ENCODE results near the gene TRANK1. TPM values are rescaled to one million over a fixed set of nuclear protein-coding genes. Genes with fewer than 3 reads are reported as not detected.

TRANK1 gene
- total RNA-seq, 1 experiment from 2014 or later = 6.3 TPM

DNA sequence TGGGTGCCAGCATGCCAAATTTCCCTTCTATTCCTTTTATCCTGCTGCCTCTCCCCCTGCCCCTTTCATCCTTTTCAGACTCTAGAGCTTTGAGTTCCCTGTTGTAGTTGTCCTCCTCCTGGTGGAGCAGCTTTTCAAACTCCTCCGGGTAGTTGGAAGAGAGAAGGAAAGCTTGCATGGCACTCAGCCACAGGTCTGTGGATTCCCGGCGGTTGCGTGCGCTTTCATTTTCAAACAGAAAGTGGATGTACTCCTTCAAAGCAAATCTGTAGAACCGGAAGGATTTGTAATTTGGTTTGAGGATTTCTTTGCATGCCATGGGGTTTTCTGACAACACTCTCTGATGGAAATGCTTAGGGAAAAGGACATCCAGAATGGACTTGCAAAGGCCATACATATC is 112.4 kb downstream of the TRANK1 start:
- DNase-seq (ENCODE audit: low spot score) = no peak
- Histone ChIP-seq H3K36me3 (ENCODE audit: insufficient read depth, low read length, poor library complexity, severe bottlenecking) (no peaks in the 10 kb centered on the region), H3K27me3 (replicated peaks; ENCODE audit: insufficient read depth, low read depth, low read length, poor library complexity) (no peaks in the 10 kb centered on the region), H3K27ac (ENCODE audit: low read depth, low read length, poor library complexity, severe bottlenecking) (no peak overlapping the region), H3K4me1 (ENCODE audit: insufficient read depth, low read length, poor library complexity, severe bottlenecking) (no peaks in the 10 kb centered on the region), H3K9me3 (ENCODE audit: low read depth, low read length, poor library complexity, severe bottlenecking) (no peaks in the 10 kb centered on the region), H3K4me3 (ENCODE audit: low read depth, low read length, poor library complexity, severe bottlenecking) (no peak overlapping the region)
- ChIA-PET POLR2A (ENCODE audit: low non-redundant PET) (no interaction called here), CTCF (no interaction called here)
- BruUV-seq (replicated peaks) = no TSS peak
- TF ChIP-seq, protein P1, sequence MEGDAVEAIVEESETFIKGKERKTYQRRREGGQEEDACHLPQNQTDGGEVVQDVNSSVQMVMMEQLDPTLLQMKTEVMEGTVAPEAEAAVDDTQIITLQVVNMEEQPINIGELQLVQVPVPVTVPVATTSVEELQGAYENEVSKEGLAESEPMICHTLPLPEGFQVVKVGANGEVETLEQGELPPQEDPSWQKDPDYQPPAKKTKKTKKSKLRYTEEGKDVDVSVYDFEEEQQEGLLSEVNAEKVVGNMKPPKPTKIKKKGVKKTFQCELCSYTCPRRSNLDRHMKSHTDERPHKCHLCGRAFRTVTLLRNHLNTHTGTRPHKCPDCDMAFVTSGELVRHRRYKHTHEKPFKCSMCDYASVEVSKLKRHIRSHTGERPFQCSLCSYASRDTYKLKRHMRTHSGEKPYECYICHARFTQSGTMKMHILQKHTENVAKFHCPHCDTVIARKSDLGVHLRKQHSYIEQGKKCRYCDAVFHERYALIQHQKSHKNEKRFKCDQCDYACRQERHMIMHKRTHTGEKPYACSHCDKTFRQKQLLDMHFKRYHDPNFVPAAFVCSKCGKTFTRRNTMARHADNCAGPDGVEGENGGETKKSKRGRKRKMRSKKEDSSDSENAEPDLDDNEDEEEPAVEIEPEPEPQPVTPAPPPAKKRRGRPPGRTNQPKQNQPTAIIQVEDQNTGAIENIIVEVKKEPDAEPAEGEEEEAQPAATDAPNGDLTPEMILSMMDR (conservative IDR thresholded peaks at IDR 0.05; ENCODE audit: low read depth, low read length) = no peak
- no peak for TF ChIP-seq EZH2 (IDR thresholded peaks at IDR 0.05; ENCODE audit: borderline replicate concordance, low read depth, low read length, poor library complexity, severe bottlenecking)
- intact Hi-C loops (cut with micrococcal nuclease; ENCODE audit: unreplicated experiment) = no loop called here

DNA sequence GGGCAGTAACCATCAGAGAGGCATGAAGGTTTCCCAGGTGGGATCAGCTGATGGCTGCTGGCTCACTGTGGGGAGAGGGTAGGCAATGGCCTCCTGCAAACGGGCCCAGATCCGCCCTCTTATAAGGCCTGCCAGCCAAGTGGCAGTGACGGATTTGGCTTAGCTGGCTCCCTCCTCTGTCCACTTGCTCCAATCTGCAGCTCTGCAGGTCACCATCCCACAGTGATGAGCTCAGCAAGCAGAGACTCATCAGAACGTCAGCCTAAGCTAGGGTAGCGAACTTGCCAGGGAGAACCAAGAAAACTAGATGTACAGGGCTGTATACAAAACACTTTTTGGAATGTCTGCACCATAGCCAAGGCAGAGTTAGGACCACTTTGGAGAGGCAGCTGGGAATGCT is 117.7 kb downstream of the TRANK1 start:
- no peak for DNase-seq (ENCODE audit: low spot score)
- intact Hi-C loops (cut with micrococcal nuclease; ENCODE audit: unreplicated experiment) = no loop called here
- no peaks in the 10 kb centered on the region for H3K36me3 ChIP-seq (ENCODE audit: insufficient read depth, low read length, poor library complexity, severe bottlenecking)
- TF ChIP-seq EZH2 (IDR thresholded peaks at IDR 0.05; ENCODE audit: borderline replicate concordance, low read depth, low read length, poor library complexity, severe bottlenecking) = no peak
- TF ChIP-seq, protein P1 (conservative IDR thresholded peaks at IDR 0.05; ENCODE audit: low read depth, low read length) = no peak
- no peaks in the 10 kb centered on the region for H3K4me1 ChIP-seq (ENCODE audit: insufficient read depth, low read length, poor library complexity, severe bottlenecking)
- no peak overlapping the region for H3K4me3 ChIP-seq (ENCODE audit: low read depth, low read length, poor library complexity, severe bottlenecking)
- BruUV-seq (replicated peaks) = no TSS peak
- no peaks in the 10 kb centered on the region for H3K9me3 ChIP-seq (ENCODE audit: low read depth, low read length, poor library complexity, severe bottlenecking)
- ChIA-PET POLR2A (ENCODE audit: low non-redundant PET) (no interaction called here), CTCF (interaction anchor here (0.5 kb wide), 1 partner anchor 35 kb away, joined by 3 read pairs; no protein-coding TSS in a partner anchor)
- H3K27ac ChIP-seq (ENCODE audit: low read depth, low read length, poor library complexity, severe bottlenecking) = no peak overlapping the region
- no peaks in the 10 kb centered on the region for H3K27me3 ChIP-seq (replicated peaks; ENCODE audit: insufficient read depth, low read depth, low read length, poor library complexity)

DNA sequence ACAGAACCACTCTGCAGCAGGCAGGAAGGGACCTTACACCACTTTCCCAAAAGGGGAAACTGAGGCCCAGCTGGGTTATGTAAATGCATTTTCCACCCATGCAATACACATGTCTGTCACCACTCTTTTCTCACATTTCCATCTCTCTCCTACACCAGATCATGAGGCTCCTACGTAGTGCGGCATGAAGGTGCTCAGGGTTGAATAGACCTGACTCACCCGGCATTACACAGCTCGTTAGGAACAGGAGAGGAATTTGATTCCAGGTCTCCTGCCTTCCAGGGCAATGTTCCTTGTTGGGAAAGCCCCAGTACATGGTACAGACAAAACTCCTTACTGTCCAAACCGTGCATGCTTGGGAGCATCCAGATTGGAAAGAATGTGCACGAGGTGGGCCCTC is 118.6 kb downstream of the TRANK1 start:
- intact Hi-C loops (cut with micrococcal nuclease; ENCODE audit: unreplicated experiment) = no loop called here
- POLR2A ChIA-PET (ENCODE audit: low non-redundant PET) = no interaction called here
- BruUV-seq (replicated peaks) = no TSS peak
- H3K4me3 ChIP-seq (ENCODE audit: low read depth, low read length, poor library complexity, severe bottlenecking) = no peak overlapping the region
- no peaks in the 10 kb centered on the region for H3K27me3 ChIP-seq (replicated peaks; ENCODE audit: insufficient read depth, low read depth, low read length, poor library complexity)
- H3K27ac ChIP-seq (ENCODE audit: low read depth, low read length, poor library complexity, severe bottlenecking) = no peak overlapping the region
- H3K9me3 ChIP-seq (ENCODE audit: low read depth, low read length, poor library complexity, severe bottlenecking) = no peaks in the 10 kb centered on the region
- H3K36me3 ChIP-seq (ENCODE audit: insufficient read depth, low read length, poor library complexity, severe bottlenecking) = no peaks in the 10 kb centered on the region
- CTCF ChIA-PET = no interaction called here
- H3K4me1 ChIP-seq (ENCODE audit: insufficient read depth, low read length, poor library complexity, severe bottlenecking) = no peaks in the 10 kb centered on the region
- no peak for DNase-seq (ENCODE audit: low spot score)
- no peak for TF ChIP-seq EZH2 (IDR thresholded peaks at IDR 0.05; ENCODE audit: borderline replicate concordance, low read depth, low read length, poor library complexity, severe bottlenecking)
- TF ChIP-seq, protein P1 (conservative IDR thresholded peaks at IDR 0.05; ENCODE audit: low read depth, low read length) = no peak
